Esophagus muscularis mucosa (tissue), 3 donors: ENCODE measurements around the gene DDHD1.

Experiments used
- CTCF ChIP-seq, 3 experiments: fragments of 200-600 bp in 2 of 3; fragments of 450-650 bp in 1 of 3; sonication (generic) in 2 of 3; IDR thresholded peaks; one replicate each; pipeline ENCODE4 v1.5.1; 2017 to 2019; ENCODE audit warnings: antibody characterized with exemption in 3 of 3, mild to moderate bottlenecking in 2 of 3, moderate library complexity in 1 of 3
- POLR2A ChIP-seq: fragments of 450-650 bp; IDR thresholded peaks from one replicate; pipeline ENCODE4 v1.6.1; 2017; ENCODE audit warnings: antibody characterized with exemption, moderate library complexity, mild to moderate bottlenecking, low read depth

- TF ChIP-seq CTCF (IDR thresholded peaks at IDR 0.05) (no peak), POLR2A (no peak)
Observed at GRCh38 chr14:53149668-53150316, 3.3 kb downstream of the DDHD1 start.
